Anterior cingulate cortex (tissue), 58 donors: Measurements from ENCODE around the gene GPR146.

Experiments
- DNase-seq, 58 donors: peaks; one replicate each; lab custom pipeline; 2025; lab: John Stamatoyannopoulos, UW

Gene GPR146

DNA sequence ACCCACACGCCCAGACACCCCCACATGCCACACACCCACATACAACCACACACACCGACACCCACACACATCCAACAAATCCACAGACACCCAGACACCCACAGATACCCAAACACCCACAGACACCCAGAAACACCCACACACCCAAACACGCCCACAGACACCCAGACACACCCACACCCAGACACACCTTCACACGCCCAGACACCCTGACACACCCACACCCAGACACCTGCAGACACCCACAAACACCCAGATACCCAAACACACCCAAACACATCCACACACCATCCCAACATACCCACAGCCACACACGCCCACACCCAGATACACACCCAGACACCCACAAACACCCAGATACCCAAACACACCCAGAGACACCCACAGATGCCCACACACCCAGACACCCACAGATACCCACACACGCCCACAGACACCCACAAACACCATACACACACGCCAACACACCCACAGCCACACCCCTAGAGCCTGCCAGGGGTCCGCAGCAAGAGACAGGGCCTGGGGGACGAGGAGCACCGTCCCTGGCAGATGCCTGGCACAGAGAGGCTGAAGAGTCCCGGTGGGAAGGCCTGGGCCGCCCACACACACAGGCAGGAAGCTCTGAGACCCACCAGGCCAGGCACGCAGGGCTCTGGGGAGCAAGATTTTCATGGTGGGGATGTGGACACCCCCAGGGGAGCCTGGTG is 32.9 kb upstream of the GPR146 start:
- no peak for DNase-seq

GRCh38 chr7:1012004-1012715 is 32.2 kb upstream of the GPR146 start:
- no peak for DNase-seq

DNA sequence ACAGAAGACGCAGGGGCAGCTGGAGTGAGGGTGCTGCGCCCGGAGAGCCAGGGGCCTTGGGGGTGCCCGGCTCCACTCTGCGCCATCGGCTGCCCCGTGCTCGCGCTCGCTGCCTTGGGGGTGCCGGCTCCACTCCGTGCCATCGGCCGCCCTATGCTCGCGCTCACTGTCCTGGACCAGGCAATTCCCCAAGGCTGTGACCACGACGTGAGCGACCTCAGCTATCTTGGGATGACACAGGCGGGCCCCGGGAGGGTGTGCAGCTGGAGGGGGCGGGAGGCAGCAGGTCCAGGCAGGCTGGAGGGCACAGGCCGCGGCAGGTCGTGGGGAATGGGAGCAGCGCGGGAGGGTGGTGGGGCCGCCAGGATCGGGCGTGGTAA is 31.6 kb upstream of the GPR146 start:
- DNase-seq = no peak

DNA sequence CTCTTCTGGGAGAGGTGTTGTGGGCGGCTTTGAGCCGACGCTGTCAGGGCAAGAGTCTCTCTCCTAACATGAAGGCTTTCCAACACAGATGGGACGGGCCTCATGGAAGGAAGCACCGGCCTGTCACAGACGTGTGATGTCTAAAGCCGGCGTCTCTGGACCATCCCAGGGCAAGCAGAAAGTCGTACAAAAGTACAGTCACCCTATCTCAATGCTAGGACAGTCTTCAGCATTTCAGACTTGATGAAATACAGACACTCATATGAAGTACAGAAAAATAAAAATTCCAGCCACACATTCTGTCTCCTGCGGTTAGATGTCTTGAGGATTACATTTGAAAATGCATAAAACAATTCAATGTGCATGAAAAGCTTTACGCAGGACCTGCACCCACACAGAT is 30.8 kb upstream of the GPR146 start:
- DNase-seq = no peak

GRCh38 chr7:1014681-1015080 is 29.7 kb upstream of the GPR146 start:
- DNase-seq = no peak

DNA sequence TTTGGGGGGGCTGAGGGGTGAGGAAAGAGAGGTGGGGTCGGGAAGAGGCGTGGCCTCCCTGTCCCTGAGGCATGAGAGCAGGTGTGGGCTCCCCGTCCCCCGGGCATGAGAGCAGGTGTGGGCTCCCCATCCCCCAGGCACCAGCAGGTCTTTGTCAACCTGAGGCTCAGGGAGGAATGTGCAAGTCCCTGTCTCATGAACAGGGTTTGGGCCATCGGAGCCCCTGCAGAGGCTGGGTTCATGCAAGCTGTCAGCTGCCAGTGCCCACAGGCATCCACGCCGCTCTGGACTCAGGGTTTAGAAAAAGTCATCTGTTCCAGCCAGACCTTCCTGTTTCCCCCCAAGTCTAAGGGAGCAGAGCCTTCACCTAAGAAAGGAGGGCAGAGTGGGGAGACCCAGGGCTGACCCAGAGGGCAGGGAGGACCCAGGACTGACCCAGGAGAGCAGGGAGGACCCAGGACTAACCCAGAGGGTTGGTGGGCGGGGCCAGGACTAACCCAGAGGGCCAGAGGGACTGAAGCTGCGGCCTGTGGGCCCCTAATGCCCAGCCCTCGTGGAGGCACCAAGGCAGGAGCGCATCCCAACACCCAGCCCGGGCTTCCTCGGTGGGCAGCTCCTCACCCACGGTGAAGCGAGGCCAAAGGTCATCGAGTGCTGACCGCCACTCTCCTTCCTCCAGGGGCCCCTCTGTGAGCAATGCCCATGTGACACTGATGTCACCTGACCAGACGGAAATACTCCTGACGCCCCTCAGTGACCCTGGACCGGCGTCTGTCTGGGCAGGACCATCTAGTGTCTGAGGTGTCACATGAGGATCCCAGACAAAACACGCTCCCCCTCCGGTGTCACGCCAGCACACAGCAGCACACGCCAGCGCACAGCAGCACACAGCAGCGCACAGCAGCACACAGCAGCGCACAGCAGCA is 28.9 kb upstream of the GPR146 start:
- DNase-seq = no peak

DNA sequence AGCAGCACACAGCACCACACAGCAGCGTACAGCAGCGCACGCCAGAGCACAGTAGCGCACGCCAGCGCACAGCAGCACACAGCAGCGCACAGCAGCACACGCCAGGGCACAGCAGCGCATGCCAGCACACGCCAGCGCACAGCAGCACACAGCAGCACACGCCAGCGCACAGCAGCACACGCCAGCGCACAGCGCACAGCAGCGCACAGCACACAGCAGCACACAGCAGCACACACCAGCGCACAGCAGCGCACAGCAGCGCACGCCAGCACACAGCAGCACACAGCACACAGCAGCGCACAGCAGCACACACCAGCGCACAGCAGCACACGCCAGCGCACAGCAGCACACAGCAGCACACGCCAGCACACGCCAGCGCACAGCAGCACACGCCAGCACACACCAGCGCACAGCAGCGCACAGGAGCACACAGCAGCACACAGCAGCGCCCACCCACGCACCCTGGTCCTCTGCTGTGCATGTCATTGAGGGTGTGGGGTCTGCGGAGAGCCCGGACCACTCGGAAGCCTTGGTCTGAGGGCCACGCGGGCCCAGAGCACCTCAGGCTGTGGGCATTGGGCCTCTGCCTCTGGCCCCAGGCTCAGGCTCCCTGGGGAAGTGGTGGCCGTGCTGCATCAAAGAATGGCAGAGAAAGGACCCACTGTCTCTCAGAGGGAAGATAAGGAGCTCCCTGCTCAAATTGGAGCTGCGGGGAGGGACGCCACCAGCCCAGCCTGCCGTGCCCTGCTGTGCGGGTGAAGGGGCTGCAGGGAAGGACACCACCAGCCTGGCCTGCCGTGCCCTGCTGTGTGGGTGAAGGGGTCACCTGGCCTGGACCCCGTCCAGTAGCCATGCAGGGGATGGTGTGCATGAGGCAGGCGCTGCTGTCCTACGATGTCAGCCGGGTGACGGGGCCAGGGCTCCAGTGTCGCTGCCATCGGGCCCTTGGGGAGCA is 27.5 kb upstream of the GPR146 start:
- no peak for DNase-seq

- DNase-seq = no peak
Measured at GRCh38 chr7:1017586-1018333, 26.6 kb upstream of the GPR146 start.

DNA sequence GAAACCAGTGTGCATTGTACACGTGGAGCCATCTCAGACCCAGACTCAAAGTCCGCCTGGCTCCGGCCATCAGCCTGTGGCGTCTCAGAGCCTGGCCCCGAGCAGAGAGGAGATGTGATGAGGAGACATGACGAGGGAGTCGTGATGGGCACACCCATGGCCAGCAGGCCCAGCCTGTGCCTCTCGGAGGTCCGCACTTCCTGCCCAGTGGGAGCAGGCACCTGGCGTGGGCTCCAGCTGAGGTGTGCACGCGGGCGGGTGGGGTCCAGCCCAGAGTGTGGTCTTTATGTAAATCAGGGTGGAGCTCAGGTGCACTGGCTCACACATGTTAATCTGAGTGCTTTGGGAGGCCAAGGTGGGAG is 26.0 kb upstream of the GPR146 start:
- DNase-seq = no peak

- no peak for DNase-seq
Measured at GRCh38 chr7:1019255-1019785, 25.0 kb upstream of the GPR146 start.

DNA sequence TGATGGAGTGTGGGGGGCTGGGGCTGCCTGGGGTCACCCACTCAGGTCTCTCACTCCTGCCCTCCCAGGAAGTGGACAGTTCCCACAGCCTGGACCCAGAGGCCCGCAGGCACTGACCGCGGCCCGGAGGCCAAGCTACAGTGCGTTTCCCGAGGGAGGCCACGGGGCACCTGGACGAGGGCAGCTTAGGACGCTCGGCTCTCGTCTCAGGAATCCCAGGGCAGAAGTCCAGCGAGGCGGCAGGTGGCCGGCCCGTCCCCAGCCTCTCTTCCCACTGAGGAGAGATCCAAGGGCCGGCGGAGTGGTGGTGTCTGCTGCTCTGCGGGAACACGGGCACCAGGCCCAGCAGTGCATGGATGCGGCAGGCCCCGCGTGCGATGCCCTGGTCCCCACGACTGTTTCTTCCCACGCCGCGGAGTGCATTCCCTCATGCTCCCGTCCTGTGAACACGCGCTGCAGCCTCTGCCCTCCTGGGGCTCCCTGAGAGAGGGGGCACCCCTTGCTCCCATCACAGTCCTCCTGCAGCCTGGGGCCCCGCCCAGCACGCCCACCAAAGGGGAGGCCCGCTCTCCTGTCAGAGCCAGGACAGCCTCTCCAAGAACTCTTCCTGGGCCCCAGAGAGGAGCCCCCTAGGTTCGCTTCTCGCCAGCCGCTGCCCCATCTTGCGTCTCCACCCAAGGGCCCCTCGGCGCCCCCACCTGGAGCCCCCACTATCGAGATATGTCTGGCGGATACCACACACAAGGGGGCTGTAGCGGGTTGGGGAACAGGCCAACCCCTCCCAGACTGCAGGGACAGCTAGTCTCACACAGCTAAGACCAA is 24.3 kb upstream of the GPR146 start:
- no peak for DNase-seq

GRCh38 chr7:1020849-1021251 is 23.5 kb upstream of the GPR146 start:
- no peak for DNase-seq

GRCh38 chr7:1021366-1021765 is 23.0 kb upstream of the GPR146 start:
- no peak for DNase-seq

DNA sequence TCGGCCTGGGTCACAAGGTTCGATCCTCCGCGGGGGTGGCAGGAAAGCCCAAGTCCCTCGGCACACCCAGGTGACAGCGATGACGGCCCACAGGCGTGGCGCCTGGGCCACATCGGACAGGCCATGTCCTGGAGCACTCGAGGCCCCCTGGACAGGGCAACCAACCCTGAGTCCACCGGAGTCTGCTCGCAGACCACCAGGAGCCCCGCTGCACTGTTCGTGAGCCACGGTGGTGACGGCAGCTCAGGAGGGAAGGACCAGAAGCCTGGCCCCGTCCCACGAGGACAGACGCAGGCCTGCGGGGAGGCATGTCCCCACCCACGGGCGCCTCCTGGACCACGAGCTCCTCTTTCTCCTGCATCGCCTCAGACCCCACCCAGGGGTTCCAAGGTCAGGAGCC is 22.4 kb upstream of the GPR146 start:
- no peak for DNase-seq

DNA sequence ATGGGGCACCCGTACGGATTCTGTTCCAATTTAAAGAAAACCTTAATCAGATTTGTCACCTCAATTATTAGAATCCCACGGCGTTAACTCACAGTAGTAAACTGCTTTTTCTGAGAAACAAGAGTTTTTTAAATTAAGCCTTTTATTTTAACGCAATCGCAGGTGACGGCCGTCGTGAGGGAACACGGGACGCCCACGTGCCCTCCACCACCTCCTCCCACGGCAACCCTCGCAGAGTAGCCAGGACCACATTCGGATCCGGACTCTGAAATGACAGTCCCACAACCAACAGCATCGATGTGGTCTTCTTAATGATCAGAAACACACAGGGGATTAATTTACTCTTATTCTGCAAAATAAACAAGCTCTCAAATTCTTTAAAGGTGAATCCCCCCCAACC is 22.0 kb upstream of the GPR146 start:
- no peak for DNase-seq

- DNase-seq = no peak
Measured at GRCh38 chr7:1022801-1023465, 21.4 kb upstream of the GPR146 start.

- no peak for DNase-seq
Measured at GRCh38 chr7:1024331-1024841, 20.0 kb upstream of the GPR146 start.
